ENCODE data around the gene NFXL1.
"Not testable (repeated sequence)": the region's sequence is repeated elsewhere in the genome, so short reads cannot be mapped to it uniquely, and the experiment has no call there.

NFXL1 gene

GRCh38 chr4:47914220-47914925, at the start of gene NFXL1:
Gene NFXL1 (minus strand): TSS chr4:47914583. CDS start chr4:47914203, 380 bp downstream.
- Mint-ChIP-seq H3K36me3 (ENCODE audit: low read depth) (peaks cover 40% of the 10 kb centered on the region), H3K4me1 (ENCODE audit: low read depth) (peaks cover 35% of the 10 kb centered on the region), H3K9me3 (peaks cover 3% of the 10 kb centered on the region), H3K27ac (peak within 1 kb of the TSS; percentile 98), H3K4me3 (peak within 1 kb of the TSS; percentile 97), H3K27me3 (no peaks in the 10 kb centered on the region)
- DNase-seq = peak; percentile 95

DNA sequence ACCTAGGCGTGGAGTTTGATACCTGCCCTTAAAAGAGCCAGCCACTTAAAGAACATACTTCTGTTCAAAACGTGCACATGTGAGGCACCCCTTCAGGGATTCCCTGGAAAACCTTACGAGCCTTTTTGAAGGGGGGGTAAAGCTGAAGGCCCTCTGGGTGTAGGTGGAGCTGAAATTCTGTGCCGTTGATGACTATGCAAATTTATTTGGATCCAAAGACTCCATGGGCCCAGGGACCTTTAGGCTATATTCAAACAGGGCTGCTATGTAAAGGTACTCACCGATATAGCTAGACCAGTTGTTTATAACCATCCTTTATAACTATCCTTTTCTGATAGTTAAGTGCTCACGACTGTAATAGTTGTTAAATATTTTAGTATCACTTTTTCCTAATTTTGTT, 40.3 kb upstream of the NFXL1 start:
- H3K4me1 Mint-ChIP-seq (ENCODE audit: low read depth) = no peaks in the 10 kb centered on the region
- H3K27ac Mint-ChIP-seq = no peak overlapping the region
- H3K4me3 Mint-ChIP-seq = no peak overlapping the region
- no peaks in the 10 kb centered on the region for H3K36me3 Mint-ChIP-seq (ENCODE audit: low read depth)
- H3K9me3 Mint-ChIP-seq = no peaks in the 10 kb centered on the region
- DNase-seq = no peak
- peaks cover 3% of the 10 kb centered on the region for H3K27me3 Mint-ChIP-seq

DNA sequence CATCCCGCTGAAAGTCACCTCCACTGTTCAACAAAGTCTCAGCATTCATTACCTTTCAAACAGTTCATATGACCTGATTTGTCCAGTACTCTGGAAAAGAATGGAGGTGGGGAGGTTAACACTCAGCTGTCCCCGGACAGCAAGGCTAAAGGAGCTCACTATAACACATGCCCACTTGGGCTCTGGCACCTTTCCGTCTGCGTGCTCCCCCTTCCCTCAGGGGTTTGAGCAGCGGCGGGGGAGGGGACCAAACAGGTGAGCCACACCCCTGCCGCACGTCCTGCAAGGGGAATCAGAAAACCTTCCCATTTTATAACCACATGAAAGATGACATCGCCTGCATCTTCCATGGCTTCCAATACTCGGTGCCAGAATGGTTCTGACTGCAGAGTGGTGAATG, 39.9 kb upstream of the NFXL1 start:
- no peak for DNase-seq
- H3K27me3 Mint-ChIP-seq = peaks cover 3% of the 10 kb centered on the region
- H3K27ac Mint-ChIP-seq = no peak overlapping the region
- H3K4me3 Mint-ChIP-seq = no peak overlapping the region
- no peaks in the 10 kb centered on the region for H3K4me1 Mint-ChIP-seq (ENCODE audit: low read depth)
- no peaks in the 10 kb centered on the region for H3K9me3 Mint-ChIP-seq
- H3K36me3 Mint-ChIP-seq (ENCODE audit: low read depth) = no peaks in the 10 kb centered on the region

DNA sequence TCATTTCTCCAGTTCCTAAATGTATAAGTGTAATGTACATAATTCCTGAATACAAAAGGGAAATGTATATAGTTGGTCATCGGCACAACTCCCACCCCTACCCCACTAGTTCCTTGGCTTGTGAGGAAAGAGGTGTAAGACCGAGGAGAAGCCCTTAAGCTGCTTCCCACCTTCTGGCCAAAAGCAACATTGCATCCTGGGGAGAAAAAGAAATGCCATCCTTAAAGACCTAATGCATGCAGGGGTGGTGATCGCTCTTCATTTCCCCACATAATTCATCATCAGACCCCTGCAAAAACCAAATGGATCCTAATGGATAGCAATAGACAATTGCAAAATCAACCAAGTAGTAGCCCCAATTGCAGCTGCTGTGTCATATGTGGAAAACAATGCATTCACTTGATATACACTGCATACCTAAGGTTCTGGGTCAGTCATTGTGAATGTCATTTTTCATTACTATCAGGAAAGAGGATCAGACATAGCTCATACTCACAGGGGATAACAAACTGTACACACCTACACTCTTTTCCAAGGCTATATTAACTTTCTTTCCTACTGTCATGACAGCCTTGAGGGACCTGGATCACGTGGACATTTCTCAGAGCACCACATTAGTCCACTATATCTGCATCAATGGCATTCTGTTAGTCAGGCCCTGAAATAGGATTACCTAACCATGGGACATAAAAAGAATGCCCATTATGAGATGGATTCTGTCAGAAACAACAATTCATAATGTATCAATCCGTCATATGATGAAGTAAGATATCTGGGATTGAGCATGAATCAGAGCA, 31.7 kb upstream of the NFXL1 start:
- H3K4me1 Mint-ChIP-seq (ENCODE audit: low read depth) = no peaks in the 10 kb centered on the region
- no peak overlapping the region for H3K27ac Mint-ChIP-seq
- no peak overlapping the region for H3K4me3 Mint-ChIP-seq
- no peak for DNase-seq
- no peaks in the 10 kb centered on the region for H3K36me3 Mint-ChIP-seq (ENCODE audit: low read depth)
- H3K9me3 Mint-ChIP-seq = no peaks in the 10 kb centered on the region
- H3K27me3 Mint-ChIP-seq = no peaks in the 10 kb centered on the region

- DNase-seq = no peak
- Mint-ChIP-seq H3K27ac (no peak overlapping the region), H3K36me3 (ENCODE audit: low read depth) (no peaks in the 10 kb centered on the region), H3K4me3 (no peak overlapping the region), H3K4me1 (ENCODE audit: low read depth) (no peaks in the 10 kb centered on the region), H3K27me3 (no peaks in the 10 kb centered on the region), H3K9me3 (no peaks in the 10 kb centered on the region)
Observed at GRCh38 chr4:47942081-47942819, 27.9 kb upstream of the NFXL1 start.

GRCh38 chr4:47939456-47939855, 25.1 kb upstream of the NFXL1 start:
- DNase-seq = no peak
- Mint-ChIP-seq H3K27me3 (no peaks in the 10 kb centered on the region), H3K27ac (no peak overlapping the region), H3K9me3 (no peaks in the 10 kb centered on the region), H3K36me3 (ENCODE audit: low read depth) (no peaks in the 10 kb centered on the region), H3K4me3 (no peak overlapping the region), H3K4me1 (ENCODE audit: low read depth) (no peaks in the 10 kb centered on the region)

DNA sequence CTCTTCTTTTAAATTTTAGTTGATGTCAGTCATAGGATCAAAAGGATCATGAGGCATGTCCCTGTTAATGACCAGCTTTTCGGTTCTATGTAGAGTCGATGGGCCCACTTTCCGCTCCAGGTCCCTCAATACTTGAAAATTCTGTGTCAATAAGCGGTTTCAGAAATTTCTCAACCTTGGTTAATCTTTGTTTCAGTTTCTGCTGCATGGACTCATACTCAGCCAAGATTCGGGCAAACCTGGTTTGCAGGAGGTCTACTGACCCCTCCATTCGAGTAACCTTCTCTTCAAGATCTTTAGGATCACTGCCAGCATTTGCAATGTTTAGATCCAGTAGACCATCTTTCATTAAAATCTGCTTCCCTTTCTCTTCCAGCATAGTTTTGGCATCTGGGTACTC, 22.0 kb upstream of the NFXL1 start:
- no peak overlapping the region for H3K27ac Mint-ChIP-seq
- H3K27me3 Mint-ChIP-seq = no peaks in the 10 kb centered on the region
- H3K9me3 Mint-ChIP-seq = no peaks in the 10 kb centered on the region
- H3K4me3 Mint-ChIP-seq = no peak overlapping the region
- no peaks in the 10 kb centered on the region for H3K4me1 Mint-ChIP-seq (ENCODE audit: low read depth)
- DNase-seq = no peak
- H3K36me3 Mint-ChIP-seq (ENCODE audit: low read depth) = no peaks in the 10 kb centered on the region

GRCh38 chr4:47933840-47934239, 19.5 kb upstream of the NFXL1 start:
- Mint-ChIP-seq H3K4me1 (ENCODE audit: low read depth) (peaks cover 5% of the 10 kb centered on the region), H3K9me3 (no peaks in the 10 kb centered on the region), H3K36me3 (ENCODE audit: low read depth) (no peaks in the 10 kb centered on the region), H3K4me3 (no peak overlapping the region), H3K27ac (no peak overlapping the region), H3K27me3 (no peaks in the 10 kb centered on the region)
- no peak for DNase-seq

DNA sequence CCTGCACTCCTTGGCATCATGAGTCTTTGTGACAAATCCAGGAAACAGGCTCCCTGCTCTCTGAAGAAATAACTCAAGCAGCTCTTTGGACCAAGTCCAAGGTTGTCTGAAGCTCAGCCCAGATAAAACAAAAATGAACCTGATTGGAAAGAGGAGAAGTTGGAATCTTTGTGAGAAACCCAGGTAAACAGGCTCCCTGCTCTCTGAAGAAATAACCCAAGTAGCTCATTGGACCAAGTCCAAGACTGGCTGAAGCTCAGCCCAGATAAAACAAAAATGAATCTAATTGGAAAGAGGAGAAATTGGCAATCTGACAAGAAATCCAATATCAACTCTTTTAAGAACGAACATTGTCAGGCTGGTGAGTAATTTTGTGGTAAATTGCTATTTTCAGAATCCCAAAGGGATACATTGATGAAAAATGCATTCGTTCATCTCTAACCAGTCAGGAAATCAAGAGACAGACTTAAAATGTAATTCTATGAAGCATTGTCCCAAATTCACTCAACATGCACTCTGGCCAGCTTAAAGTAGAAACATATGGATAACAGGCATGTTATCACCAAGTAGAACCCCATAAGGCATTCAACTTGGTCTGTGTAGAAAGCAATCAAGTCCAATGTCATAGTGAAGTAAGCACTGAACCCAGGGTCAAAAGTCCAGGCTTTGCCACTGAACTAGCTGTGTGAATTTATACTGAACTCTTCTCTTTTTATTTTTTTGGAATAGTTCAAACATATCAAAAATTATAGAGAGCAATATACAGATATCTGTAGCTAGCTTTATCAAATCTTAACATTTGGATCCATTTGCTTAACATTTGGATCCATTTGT, 16.8 kb upstream of the NFXL1 start:
- Mint-ChIP-seq H3K27me3 (peaks cover 4% of the 10 kb centered on the region), H3K27ac (no peak overlapping the region), H3K4me3 (no peak overlapping the region), H3K36me3 (ENCODE audit: low read depth) (no peaks in the 10 kb centered on the region), H3K9me3 (no peaks in the 10 kb centered on the region), H3K4me1 (ENCODE audit: low read depth) (peaks cover 12% of the 10 kb centered on the region)
- no peak for DNase-seq

GRCh38 chr4:47929682-47930201, 15.4 kb upstream of the NFXL1 start:
- Mint-ChIP-seq H3K4me3 (no peak overlapping the region), H3K9me3 (no peaks in the 10 kb centered on the region), H3K27me3 (peaks cover 12% of the 10 kb centered on the region), H3K36me3 (ENCODE audit: low read depth) (no peaks in the 10 kb centered on the region), H3K4me1 (ENCODE audit: low read depth) (peaks cover 12% of the 10 kb centered on the region), H3K27ac (no peak overlapping the region)
- DNase-seq = no peak

- H3K4me3 Mint-ChIP-seq = peak overlapping the region; percentile 25
- H3K4me1 Mint-ChIP-seq (ENCODE audit: low read depth) = peaks cover 12% of the 10 kb centered on the region
- peaks cover 15% of the 10 kb centered on the region for H3K27me3 Mint-ChIP-seq
- H3K9me3 Mint-ChIP-seq = no peaks in the 10 kb centered on the region
- no peaks in the 10 kb centered on the region for H3K36me3 Mint-ChIP-seq (ENCODE audit: low read depth)
- DNase-seq = peak; percentile 53
- H3K27ac Mint-ChIP-seq = no peak overlapping the region
Observed at GRCh38 chr4:47926667-47927258, 12.4 kb upstream of the NFXL1 start.

DNA sequence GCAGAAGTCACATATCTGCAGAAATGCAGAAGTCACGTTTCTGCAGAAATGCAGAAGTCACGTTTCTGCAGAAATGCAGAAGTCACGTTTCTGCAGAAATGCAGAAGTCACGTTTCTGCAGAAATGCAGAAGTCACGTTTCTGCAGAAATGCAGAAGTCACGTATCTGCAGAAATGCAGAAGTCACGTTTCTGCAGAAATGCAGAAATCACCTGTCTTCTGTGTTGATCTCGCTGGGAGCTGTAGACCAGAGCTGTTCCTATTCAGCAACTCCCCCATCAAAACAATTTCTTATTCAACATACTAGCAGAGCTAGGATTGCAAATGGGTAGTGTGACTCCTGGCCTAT, 8.9 kb upstream of the NFXL1 start:
- not testable (repeated sequence) for H3K4me3 Mint-ChIP-seq

DNA sequence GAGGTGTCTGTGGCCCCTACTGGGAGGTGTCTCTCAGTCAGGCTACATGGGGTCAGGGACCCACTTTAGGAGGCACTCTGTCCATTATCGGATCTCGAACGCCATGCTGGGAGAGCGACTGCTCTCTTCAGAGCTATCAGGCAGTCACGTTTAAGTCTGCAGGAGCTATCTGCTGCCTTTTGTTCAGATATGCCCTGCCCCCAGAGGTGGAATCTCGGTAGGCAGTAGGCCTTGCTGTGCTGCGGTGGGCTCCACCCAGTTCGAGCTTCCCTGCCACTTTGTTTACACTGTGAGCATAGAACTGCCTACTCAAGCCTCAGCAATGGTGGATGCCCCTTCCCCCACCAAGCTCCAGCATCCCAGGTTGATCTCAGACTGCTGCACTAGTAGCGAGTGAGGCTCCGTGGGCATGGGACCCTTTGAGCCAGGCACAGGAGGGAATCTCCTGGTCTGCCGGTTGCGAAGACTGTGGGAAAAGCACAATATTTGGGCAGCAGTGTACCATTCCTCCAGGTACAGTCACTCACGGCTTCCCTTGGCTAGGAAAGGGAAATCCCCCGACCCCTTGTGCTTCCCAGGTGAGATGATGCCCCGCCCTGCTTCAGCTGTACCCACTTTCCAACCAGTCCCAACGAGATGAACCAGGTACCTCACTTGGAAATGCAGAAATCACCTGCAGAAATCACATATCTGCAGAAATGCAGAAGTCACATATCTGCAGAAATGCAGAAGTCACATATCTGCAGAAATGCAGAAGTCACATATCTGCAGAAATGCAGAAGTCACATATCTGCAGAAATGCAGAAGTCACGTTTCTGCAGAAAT, 8.3 kb upstream of the NFXL1 start:
- H3K27me3 Mint-ChIP-seq = peaks cover 20% of the 10 kb centered on the region
- H3K4me3 Mint-ChIP-seq; H3K9me3 Mint-ChIP-seq; H3K36me3 Mint-ChIP-seq (ENCODE audit: low read depth); H3K4me1 Mint-ChIP-seq (ENCODE audit: low read depth); DNase-seq; H3K27ac Mint-ChIP-seq: not testable (repeated sequence)

More for the DNA sequence above, 8.9 kb upstream of the NFXL1 start:
- H3K27me3 Mint-ChIP-seq = peaks cover 20% of the 10 kb centered on the region
- not testable (repeated sequence) for H3K27ac Mint-ChIP-seq; H3K4me1 Mint-ChIP-seq (ENCODE audit: low read depth); H3K36me3 Mint-ChIP-seq (ENCODE audit: low read depth); H3K9me3 Mint-ChIP-seq; DNase-seq
